IMR-90 (cell line): ENCODE measurements around the gene STIM1. TPM values are rescaled to one million over a fixed set of nuclear protein-coding genes. Genes with fewer than 3 reads are reported as not detected.

Experiments
- ATAC-seq: fragments of 200-7000 bp; cut with Tn5 transposase; 2 replicates; pipeline ENCODE4 v1.9.1; 2020; ENCODE audit warnings: low read depth, mild to moderate bottlenecking, moderate library complexity
- BruUV-seq: library from RNA; stranded (reverse); fragments of 400-500 nt; replicated peaks from 2 replicates; lab custom pipeline; 2021; lab: Mats Ljungman, UMichigan
- CTCF ChIA-PET: fragments of 300-600 bp; formaldehyde crosslinking; extraction: SDS; loops from one replicate; lab custom pipeline; 2021; ENCODE audit warnings: antibody characterized with exemption; lab: Yijun Ruan, JAX
- POLR2A ChIA-PET: fragments of 300-600 bp; sonication (Branson Sonifier 250); formaldehyde crosslinking; loops from one replicate; lab custom pipeline; 2022; ENCODE audit warnings: antibody characterized with exemption; ENCODE audit not compliant: unreplicated experiment; lab: Charles Lee
- DNase-seq: peaks from one replicate; pipeline ENCODE4 v3.0.0; 2013
- H2AFZ ChIP-seq: replicated peaks from 2 replicates; pipeline ENCODE3; 2013; ENCODE audit warnings: low read length, mild to moderate bottlenecking; ENCODE audit not compliant: poor library complexity
- H2AK5ac ChIP-seq: 2 replicates; pipeline ENCODE4 v1.6.1; 2013; ENCODE audit warnings: low read depth, low read length, inconsistent platforms
- H2AK9ac ChIP-seq: replicated peaks from 2 replicates; pipeline ENCODE3; 2013; ENCODE audit warnings: mild to moderate bottlenecking, low read depth, low read length, moderate library complexity; ENCODE audit not compliant: poor library complexity
- H2BK120ac ChIP-seq: 2 replicates; pipeline ENCODE4 v1.6.1; 2013; ENCODE audit warnings: low read depth, low read length, inconsistent platforms
- H2BK15ac ChIP-seq: 3 replicates; pipeline ENCODE4 v1.6.1; 2013; ENCODE audit warnings: low read depth, low read length, inconsistent platforms
- H2BK20ac ChIP-seq: 2 replicates; pipeline ENCODE4 v1.6.1; 2013; ENCODE audit warnings: low read depth, mild to moderate bottlenecking, inconsistent platforms, low read length, moderate library complexity
- H2BK5ac ChIP-seq: 2 replicates; pipeline ENCODE4 v1.6.1; 2013; ENCODE audit warnings: mild to moderate bottlenecking, low read depth, low read length, inconsistent platforms; ENCODE audit not compliant: poor library complexity, severe bottlenecking
- H3K14ac ChIP-seq: replicated peaks from 2 replicates; pipeline ENCODE4 v1.6.1; 2013; ENCODE audit warnings: low read depth, low read length, inconsistent platforms
- H3K18ac ChIP-seq: 2 replicates; pipeline ENCODE4 v1.6.1; 2013; ENCODE audit warnings: low read depth, low read length, control low read depth
- H3K23ac ChIP-seq: 2 replicates; pipeline ENCODE4 v1.6.1; 2013; ENCODE audit warnings: low read depth, low read length, inconsistent platforms
- H3K27ac ChIP-seq: 2 replicates; pipeline ENCODE4 v1.5.1; 2013; ENCODE audit warnings: mild to moderate bottlenecking, control low read depth, low read length; ENCODE audit not compliant: insufficient read depth
- H3K27me3 ChIP-seq: 2 replicates; pipeline ENCODE4 v1.6.1; 2013; ENCODE audit warnings: low read length; ENCODE audit not compliant: control insufficient read depth, insufficient read depth
- H3K36me3 ChIP-seq: 2 replicates; pipeline ENCODE4 v1.6.1; 2013; ENCODE audit warnings: low read length, mixed read lengths; ENCODE audit not compliant: control insufficient read depth, insufficient read depth
- H3K4ac ChIP-seq: 2 replicates; pipeline ENCODE4 v1.6.1; 2013; ENCODE audit warnings: low read depth, low read length, inconsistent platforms
- H3K4me1 ChIP-seq: 2 replicates; pipeline ENCODE4 v1.6.1; 2013; ENCODE audit warnings: low read length, mixed read lengths; ENCODE audit not compliant: control insufficient read depth, insufficient read depth
- H3K4me2 ChIP-seq: 2 replicates; pipeline ENCODE4 v1.6.1; 2013; ENCODE audit warnings: low read depth, mild to moderate bottlenecking, control low read depth, low read length, moderate library complexity
- H3K4me3 ChIP-seq: 2 replicates; pipeline ENCODE4 v1.5.1; 2013; ENCODE audit warnings: low read depth, mild to moderate bottlenecking, control low read depth, low read length, moderate library complexity; ENCODE audit not compliant: insufficient read depth
- H3K56ac ChIP-seq: 2 replicates; pipeline ENCODE4 v1.6.1; 2013; ENCODE audit warnings: low read length, inconsistent platforms; ENCODE audit not compliant: insufficient read depth; ENCODE audit errors: extremely low read depth
- H3K79me1 ChIP-seq, 2 experiments: 2 replicates each; pipeline ENCODE4 v1.6.1; 2013; ENCODE audit warnings: low read length in 2 of 2, inconsistent platforms in 1 of 2, low read depth in 1 of 2
- H3K9ac ChIP-seq: 2 replicates; pipeline ENCODE4 v1.6.1; 2013; ENCODE audit warnings: low read depth, low read length, control low read depth
- H3K9me1 ChIP-seq: 2 replicates; pipeline ENCODE4 v1.6.1; 2013; ENCODE audit warnings: low read length, inconsistent platforms; ENCODE audit not compliant: insufficient read depth
- H3K9me3 ChIP-seq: 2 replicates; pipeline ENCODE4 v1.6.1; 2013; ENCODE audit warnings: low read length; ENCODE audit not compliant: control insufficient read depth, insufficient read depth
- H4K20me1 ChIP-seq: 2 replicates; pipeline ENCODE4 v1.6.1; 2013; ENCODE audit warnings: low read length, inconsistent platforms; ENCODE audit not compliant: insufficient read depth
- H4K5ac ChIP-seq: 2 replicates; pipeline ENCODE4 v1.6.1; 2013; ENCODE audit warnings: mild to moderate bottlenecking, low read depth, low read length, control low read depth
- H4K8ac ChIP-seq, 2 experiments: 2 replicates each; pipeline ENCODE4 v1.6.1; 2013; ENCODE audit warnings: low read depth in 2 of 2, low read length in 2 of 2, control low read depth in 1 of 2, inconsistent platforms in 1 of 2
- H4K91ac ChIP-seq: 2 replicates; pipeline ENCODE4 v1.6.1; 2013; ENCODE audit warnings: low read depth, low read length, inconsistent platforms; ENCODE audit not compliant: insufficient read depth
- CHD1 ChIP-seq: IDR thresholded peaks from 2 replicates; pipeline ENCODE4 v1.6.1; 2012; ENCODE audit warnings: low read depth, low read length, improper control_type of control experiment
- FOS ChIP-seq: fragments of 150-350 bp; IDR thresholded peaks from 2 replicates; pipeline ENCODE4 v1.6.1; 2016; ENCODE audit warnings: low read depth, low read length
- NFE2L2 ChIP-seq: fragments of 150-350 bp; IDR thresholded peaks from 2 replicates; pipeline ENCODE4 v1.6.1; 2016; ENCODE audit warnings: low read depth, mild to moderate bottlenecking, low read length
- POLR2A ChIP-seq: IDR thresholded peaks from 2 replicates; pipeline ENCODE4 v1.6.1; 2012; ENCODE audit warnings: mild to moderate bottlenecking, low read depth, low read length
- RFX5 ChIP-seq: IDR thresholded peaks from 2 replicates; pipeline ENCODE4 v1.8.0; 2012; ENCODE audit warnings: low read depth, mild to moderate bottlenecking, low read length, moderate library complexity
- dilution Hi-C: fragments of 300-500 bp; cut with HindIII; formaldehyde crosslinking; loops from one replicate; pipeline ENCODE4 v1.14.3; 2018; ENCODE audit warnings: low sequenced_read_pairs; ENCODE audit not compliant: unreplicated experiment
- in situ Hi-C: fragments of 300-500 bp; cut with MboI; formaldehyde crosslinking; loops from 3 replicates; pipeline ENCODE4 v1.14.3; 2019; ENCODE audit warnings: low sequenced_read_pairs, inconsistent platforms, mixed read lengths
- intact Hi-C: fragments of 100-400 bp; cut with micrococcal nuclease; formaldehyde crosslinking; loops from 2 replicates; pipeline ENCODE4 v1.10.0; 2022
- polyA plus RNA-seq, 3 experiments: library from polyadenylated mRNA; depleted of rRNA; stranded (reverse); fragments of >200 nt; gene quantifications; 2 replicates each; pipeline ENCODE4 v1.2.3, GENCODE V29; 2012; ENCODE audit warnings: low replicate concordance in 1 of 3
- total RNA-seq: library from RNA; depleted of rRNA; stranded (reverse); fragments of >200 nt; gene quantifications from 2 replicates; pipeline ENCODE4 v1.2.3, GENCODE V29; 2012
- TF ChIP-seq, protein P1 (sequence below): conservative IDR thresholded peaks from 2 replicates; pipeline ENCODE4 v1.5.1; 2012; ENCODE audit warnings: mild to moderate bottlenecking, low read depth, low read length, improper control_type of control experiment

The STIM1 gene
- total and polyA plus RNA-seq, 2 of the 4 experiments (the other 2 are of a cell fraction) = 17.9 to 23.0 TPM

DNA sequence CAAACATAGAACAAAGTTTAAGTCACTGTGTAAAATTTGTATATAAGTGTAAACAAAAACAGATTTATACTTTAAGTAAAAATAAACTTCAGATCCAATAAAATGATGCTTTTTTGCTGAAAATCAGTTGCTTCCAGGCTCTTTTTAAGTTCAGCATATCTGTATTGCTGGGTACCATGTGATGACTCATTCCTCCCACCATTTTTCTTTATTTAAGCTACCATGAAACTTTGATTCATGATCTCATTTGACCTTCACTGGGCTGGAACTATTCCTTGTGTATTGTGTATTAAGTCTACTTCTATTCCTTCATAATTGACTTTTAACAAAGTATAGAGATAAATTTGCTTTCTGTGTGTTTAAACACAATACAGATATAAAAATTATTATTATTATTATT lies 192.9 kb downstream of the STIM1 start:
- BruUV-seq = no TSS peak
- Histone ChIP-seq H2BK5ac (no peak overlapping the region), H3K9me1 (0 out of 2 replicates have a peak, but pooled peaks cover 7% of the 10 kb centered on the region), H3K4me1 (peaks cover 2% of the 10 kb centered on the region), H3K18ac (no peak overlapping the region), H4K91ac (no peak overlapping the region), H3K36me3 (no peaks in the 10 kb centered on the region), H4K5ac (no peak overlapping the region), H3K23ac (no peak overlapping the region), H3K4me2 (no peak overlapping the region), H3K4ac (no peak overlapping the region), H2AK5ac (no peak overlapping the region), H2AK9ac (no peak overlapping the region), H3K27me3 (no peaks in the 10 kb centered on the region), H3K79me1 (no peaks in the 10 kb centered on the region; a peak in 2 of 4 replicates), H3K9ac (no peak overlapping the region), H3K4me3 (no peak overlapping the region), H2AFZ (no peak overlapping the region), H2BK120ac (no peak overlapping the region), H4K20me1 (0 out of 2 replicates have a peak, but pooled peaks cover 2% of the 10 kb centered on the region), H3K9me3 (no peaks in the 10 kb centered on the region), H2BK20ac (no peak overlapping the region), H2BK15ac (no peak overlapping the region), H3K27ac (no peak overlapping the region), H3K14ac (no peak overlapping the region), H4K8ac (no peak overlapping the region), H3K56ac (no peak overlapping the region)
- peak; percentile 40; the same call in 1 of the 2 replicates for ATAC-seq
- intact Hi-C loops (no loop called here), in situ Hi-C loops (no loop called here), dilution Hi-C loops (no loop called here)
- CTCF ChIA-PET = interaction anchor here (1.0 kb wide), 1 partner anchor 193 kb away, joined by 3 read pairs; the partner anchor contains the start of gene STIM1
- no peak for TF ChIP-seq NFE2L2
- peak; percentile 73; the same call in 1 of the 2 replicates for TF ChIP-seq FOS
- no peak for TF ChIP-seq RFX5
- no peak for TF ChIP-seq POLR2A
- no peak for TF ChIP-seq CHD1
- TF ChIP-seq, protein P1, sequence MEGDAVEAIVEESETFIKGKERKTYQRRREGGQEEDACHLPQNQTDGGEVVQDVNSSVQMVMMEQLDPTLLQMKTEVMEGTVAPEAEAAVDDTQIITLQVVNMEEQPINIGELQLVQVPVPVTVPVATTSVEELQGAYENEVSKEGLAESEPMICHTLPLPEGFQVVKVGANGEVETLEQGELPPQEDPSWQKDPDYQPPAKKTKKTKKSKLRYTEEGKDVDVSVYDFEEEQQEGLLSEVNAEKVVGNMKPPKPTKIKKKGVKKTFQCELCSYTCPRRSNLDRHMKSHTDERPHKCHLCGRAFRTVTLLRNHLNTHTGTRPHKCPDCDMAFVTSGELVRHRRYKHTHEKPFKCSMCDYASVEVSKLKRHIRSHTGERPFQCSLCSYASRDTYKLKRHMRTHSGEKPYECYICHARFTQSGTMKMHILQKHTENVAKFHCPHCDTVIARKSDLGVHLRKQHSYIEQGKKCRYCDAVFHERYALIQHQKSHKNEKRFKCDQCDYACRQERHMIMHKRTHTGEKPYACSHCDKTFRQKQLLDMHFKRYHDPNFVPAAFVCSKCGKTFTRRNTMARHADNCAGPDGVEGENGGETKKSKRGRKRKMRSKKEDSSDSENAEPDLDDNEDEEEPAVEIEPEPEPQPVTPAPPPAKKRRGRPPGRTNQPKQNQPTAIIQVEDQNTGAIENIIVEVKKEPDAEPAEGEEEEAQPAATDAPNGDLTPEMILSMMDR = no peak
- DNase-seq = peak; percentile 73
- POLR2A ChIA-PET = no interaction called here
